Activated B cell treated with CpG ODN at 0.5 μM for 24 hours (primary cell): ENCODE measurements around the gene SLC35G6. TPM values are rescaled to one million over a fixed set of nuclear protein-coding genes. Genes with fewer than 3 reads are reported as not detected.
A peak's percentile ranks its signal among the peaks of the same experiment; 100 is the strongest.

Experiments used
- ATAC-seq: fragments of 200-7000 bp; cut with Tn5 transposase; one replicate; pipeline ENCODE4 v1.10.0; 2021; ENCODE audit warnings: low read depth, mild to moderate bottlenecking, moderate library complexity
- CTCF ChIA-PET: fragments of 350-600 bp; sonication (Branson Sonifier 250); formaldehyde crosslinking; loops from one replicate; lab custom pipeline; 2021; ENCODE audit warnings: antibody characterized with exemption; lab: Charles Lee
- POLR2A ChIA-PET: fragments of 350-600 bp; sonication (Branson Sonifier 250); formaldehyde crosslinking; loops from one replicate; lab custom pipeline; 2021; ENCODE audit warnings: antibody characterized with exemption; lab: Charles Lee
- DNase-seq: peaks from one replicate; pipeline ENCODE4 v3.0.0; 2022
- H3K27ac Mint-ChIP-seq: one replicate; pipeline ENCODE4 v1.8.0; 2020; ENCODE audit warnings: mixed read lengths
- H3K27me3 Mint-ChIP-seq: one replicate; pipeline ENCODE4 v1.8.0; 2021; ENCODE audit warnings: mixed read lengths
- H3K36me3 Mint-ChIP-seq: one replicate; pipeline ENCODE4 v1.8.0; 2021; ENCODE audit warnings: low read depth, mixed read lengths
- H3K4me1 Mint-ChIP-seq: one replicate; pipeline ENCODE4 v1.8.0; 2021; ENCODE audit warnings: mixed read lengths
- H3K4me3 Mint-ChIP-seq: one replicate; pipeline ENCODE4 v1.8.0; 2020; ENCODE audit warnings: mild to moderate bottlenecking, mixed read lengths
- H3K9me3 Mint-ChIP-seq: one replicate; pipeline ENCODE4 v1.8.0; 2020; ENCODE audit warnings: mixed read lengths
- intact Hi-C: fragments of 100-400 bp; cut with micrococcal nuclease; formaldehyde crosslinking; loops from one replicate; pipeline ENCODE4 v1.15.1; 2024
- total RNA-seq: library from RNA; stranded (reverse); gene quantifications from 2 replicates; pipeline ENCODE4 v1.2.3, GENCODE V29; 2022
- TF ChIP-seq, protein P1 (sequence below): fragments of 200-600 bp; IDR thresholded peaks from one replicate; pipeline ENCODE4 v1.8.0; 2022; ENCODE audit warnings: antibody characterized with exemption, mild to moderate bottlenecking

SLC35G6 gene
- total RNA-seq, 1 donor from 2014 or later = not detected

DNA sequence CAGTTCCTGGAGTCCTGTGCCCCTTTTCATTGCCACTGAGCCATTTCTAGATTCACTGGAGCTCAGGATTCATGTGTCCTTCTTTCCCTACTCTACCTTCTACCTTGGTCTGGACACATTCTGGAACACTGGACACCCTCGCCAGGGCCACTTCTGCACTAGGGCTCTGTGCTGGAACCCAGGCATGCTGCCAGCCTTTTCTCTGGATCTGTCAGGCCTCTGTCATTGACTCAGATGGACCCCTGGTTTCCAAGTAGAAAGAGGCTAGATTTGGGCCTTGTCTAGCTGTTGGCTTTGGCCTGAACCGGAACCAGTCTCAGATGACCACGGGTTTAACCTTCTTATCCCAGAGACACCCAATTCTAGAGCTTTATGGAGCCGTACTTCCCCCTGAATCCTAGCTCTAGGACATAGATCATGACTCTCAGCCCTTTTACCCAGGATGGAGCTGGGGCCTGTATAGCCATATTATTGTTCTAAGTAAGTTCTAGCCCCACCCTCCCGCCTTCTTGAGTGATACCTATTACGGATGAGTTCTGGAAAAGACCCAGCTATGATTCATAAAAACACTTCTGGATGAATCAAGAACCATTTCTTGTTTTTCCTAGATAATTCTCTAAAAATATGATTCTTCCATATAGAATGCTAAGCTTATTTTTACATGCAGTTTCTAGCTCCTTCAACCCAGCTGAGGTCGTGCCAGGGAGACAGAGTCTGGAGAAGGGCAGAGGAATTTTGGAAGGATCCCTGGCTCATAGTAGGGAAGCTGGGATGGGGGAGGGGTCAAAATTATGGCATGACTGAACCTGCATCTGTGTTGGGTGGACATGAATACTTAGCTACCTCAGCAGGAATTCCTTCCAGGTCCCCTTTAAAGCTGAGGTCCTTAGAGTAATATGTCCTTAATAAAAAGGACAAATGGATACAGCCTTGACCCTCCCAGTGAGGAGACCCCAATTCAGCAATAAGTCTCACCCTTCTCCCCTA is 37.5 kb upstream of the SLC35G6 start:
- DNase-seq (no peak), ATAC-seq (no peak)
- H3K27me3 Mint-ChIP-seq = peaks cover 62% of the 10 kb centered on the region
- no peak overlapping the region for H3K27ac Mint-ChIP-seq
- H3K36me3 Mint-ChIP-seq = no peaks in the 10 kb centered on the region
- ChIA-PET POLR2A (interaction anchor here (0.6 to 2.6 kb wide), 9 partner anchors 8 to 413 kb away, joined by 3 to 18 read pairs (median 4); partner anchors contain the start of genes NAA38, POLR2A, TMEM102 and ZBTB4), CTCF (no interaction called here)
- H3K4me3 Mint-ChIP-seq = no peak overlapping the region
- no peaks in the 10 kb centered on the region for H3K9me3 Mint-ChIP-seq
- TF ChIP-seq, protein P1, sequence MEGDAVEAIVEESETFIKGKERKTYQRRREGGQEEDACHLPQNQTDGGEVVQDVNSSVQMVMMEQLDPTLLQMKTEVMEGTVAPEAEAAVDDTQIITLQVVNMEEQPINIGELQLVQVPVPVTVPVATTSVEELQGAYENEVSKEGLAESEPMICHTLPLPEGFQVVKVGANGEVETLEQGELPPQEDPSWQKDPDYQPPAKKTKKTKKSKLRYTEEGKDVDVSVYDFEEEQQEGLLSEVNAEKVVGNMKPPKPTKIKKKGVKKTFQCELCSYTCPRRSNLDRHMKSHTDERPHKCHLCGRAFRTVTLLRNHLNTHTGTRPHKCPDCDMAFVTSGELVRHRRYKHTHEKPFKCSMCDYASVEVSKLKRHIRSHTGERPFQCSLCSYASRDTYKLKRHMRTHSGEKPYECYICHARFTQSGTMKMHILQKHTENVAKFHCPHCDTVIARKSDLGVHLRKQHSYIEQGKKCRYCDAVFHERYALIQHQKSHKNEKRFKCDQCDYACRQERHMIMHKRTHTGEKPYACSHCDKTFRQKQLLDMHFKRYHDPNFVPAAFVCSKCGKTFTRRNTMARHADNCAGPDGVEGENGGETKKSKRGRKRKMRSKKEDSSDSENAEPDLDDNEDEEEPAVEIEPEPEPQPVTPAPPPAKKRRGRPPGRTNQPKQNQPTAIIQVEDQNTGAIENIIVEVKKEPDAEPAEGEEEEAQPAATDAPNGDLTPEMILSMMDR = no peak
- intact Hi-C loops = no loop called here
- peaks cover 44% of the 10 kb centered on the region for H3K4me1 Mint-ChIP-seq

DNA sequence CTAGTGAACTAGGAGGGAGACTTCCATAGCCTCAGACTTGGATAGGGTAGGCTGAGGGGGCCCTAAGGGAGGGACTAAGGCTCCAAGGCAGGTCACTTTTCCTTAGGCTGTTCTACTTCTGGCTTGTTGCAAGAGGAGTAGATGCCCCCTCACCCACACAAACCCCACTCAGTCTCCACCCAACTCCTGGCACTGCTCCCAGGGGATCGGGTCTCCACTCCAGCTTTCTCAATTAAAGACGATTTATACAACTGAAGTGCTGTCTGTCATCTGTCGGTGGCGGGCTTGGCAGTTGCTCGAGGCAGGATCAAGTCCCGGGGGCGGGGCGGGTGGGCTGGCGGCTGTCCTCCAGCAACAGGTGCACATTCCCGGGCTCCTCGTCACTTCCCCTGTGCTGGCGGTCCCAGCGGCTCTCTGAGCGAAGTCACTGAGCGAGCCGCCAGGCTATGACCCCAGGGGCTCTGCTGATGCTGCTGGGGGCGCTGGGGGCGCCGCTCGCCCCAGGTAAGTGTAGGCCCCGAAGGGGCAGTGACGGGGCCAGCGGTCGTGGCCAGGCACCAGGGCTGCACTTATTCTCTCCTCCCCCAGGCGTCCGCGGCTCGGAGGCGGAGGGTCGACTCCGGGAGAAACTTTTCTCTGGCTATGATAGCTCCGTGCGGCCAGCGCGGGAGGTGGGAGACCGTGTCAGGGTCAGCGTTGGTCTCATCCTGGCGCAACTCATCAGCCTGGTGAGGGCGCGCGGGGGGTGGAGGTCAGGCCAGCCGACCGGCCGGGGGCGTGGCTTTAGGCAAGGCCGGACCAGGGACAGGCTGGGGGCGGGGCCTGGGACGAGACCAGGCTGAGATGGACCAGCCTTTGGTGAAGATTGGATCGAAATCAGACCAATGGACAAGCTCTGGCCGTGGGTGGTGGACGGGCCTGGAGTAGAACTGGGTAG is 36.3 kb upstream of the SLC35G6 start, which contains the start of gene CHRNB1:
Gene CHRNB1 (plus strand): TSS at position 380 of the 937 bp plus-strand sequence. CDS start 67 bp downstream, at position 447.
- TF ChIP-seq, protein P1 = no peak
- Mint-ChIP-seq H3K27ac (no peak within 1 kb of the TSS), H3K4me1 (peaks cover 35% of the 10 kb centered on the region), H3K36me3 (no peaks in the 10 kb centered on the region), H3K9me3 (no peaks in the 10 kb centered on the region), H3K27me3 (peaks cover 62% of the 10 kb centered on the region), H3K4me3 (peak within 1 kb of the TSS; percentile 78)
- ChIA-PET CTCF (interaction anchor here (0.6 to 1.5 kb wide), 2 partner anchors 8 to 40 kb away, joined by 3 to 7 read pairs; partner anchors contain the start of gene POLR2A), POLR2A (interaction anchor here (0.8 to 2.6 kb wide), 11 partner anchors 8 to 412 kb away, joined by 3 to 18 read pairs (median 3); partner anchors contain the start of genes ATP1B2, NAA38, POLR2A and TMEM102)
- intact Hi-C loops = loop anchor here (1.0 kb wide), 1 partner anchor 10 kb away; no protein-coding TSS in a partner anchor
- ATAC-seq = peak; percentile 32
- peak; percentile 23 for DNase-seq

DNA sequence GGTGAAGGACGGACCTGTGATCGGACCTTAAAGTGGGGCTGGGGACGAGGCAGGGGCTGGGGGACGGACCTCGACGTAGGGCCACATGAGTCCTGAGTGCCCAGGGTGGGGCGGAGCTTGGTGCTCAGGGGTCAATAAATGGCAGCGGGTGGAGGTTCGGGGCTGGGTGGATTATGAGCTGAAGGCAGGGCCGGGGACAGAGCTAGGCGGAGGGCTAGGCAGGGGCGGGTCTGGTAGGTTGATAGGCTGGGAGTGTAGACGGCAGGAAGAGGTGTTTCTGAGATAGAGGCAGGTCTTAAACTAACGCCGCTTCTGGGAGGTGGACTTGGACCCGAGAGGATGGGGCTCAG is 35.7 kb upstream of the SLC35G6 start:
- Mint-ChIP-seq H3K36me3 (no peaks in the 10 kb centered on the region), H3K27me3 (peaks cover 59% of the 10 kb centered on the region), H3K27ac (no peak overlapping the region), H3K4me3 (peak overlapping the region; percentile 78), H3K4me1 (peaks cover 29% of the 10 kb centered on the region), H3K9me3 (no peaks in the 10 kb centered on the region)
- ChIA-PET POLR2A (interaction anchor here (0.8 to 2.6 kb wide), 7 partner anchors 9 to 205 kb away, joined by 3 to 18 read pairs (median 3); partner anchors contain the start of genes ATP1B2, POLR2A and TMEM102), CTCF (interaction anchor here (0.6 to 1.5 kb wide), 2 partner anchors 9 to 39 kb away, joined by 3 to 7 read pairs; partner anchors contain the start of gene POLR2A)
- ATAC-seq (peak; percentile 73), DNase-seq (no peak)
- intact Hi-C loops = loop anchor here (1.0 kb wide), 1 partner anchor 10 kb away; no protein-coding TSS in a partner anchor
- TF ChIP-seq, protein P1 = no peak

DNA sequence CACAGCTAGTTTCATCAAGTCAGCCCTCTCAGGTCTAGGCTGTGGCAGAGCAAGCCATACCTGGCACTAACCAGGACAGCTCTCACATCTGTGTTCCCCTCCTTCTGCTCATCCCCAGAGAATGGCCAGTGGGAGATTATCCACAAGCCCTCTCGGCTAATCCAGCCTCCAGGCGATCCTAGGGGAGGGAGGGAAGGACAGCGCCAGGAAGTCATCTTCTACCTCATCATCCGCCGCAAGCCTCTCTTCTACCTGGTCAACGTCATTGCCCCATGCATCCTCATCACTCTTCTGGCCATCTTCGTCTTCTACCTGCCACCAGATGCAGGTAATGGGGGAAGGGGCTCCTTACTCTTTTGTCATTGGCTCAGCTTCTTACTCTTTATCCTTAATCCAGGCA is 32.8 kb upstream of the SLC35G6 start:
- DNase-seq = no peak
- no peak overlapping the region for H3K4me3 Mint-ChIP-seq
- CTCF ChIA-PET = interaction anchor here (2.7 kb wide), 1 partner anchor 12 kb away, joined by 10 read pairs; no protein-coding TSS in a partner anchor
- POLR2A ChIA-PET = interaction anchor here (0.7 kb wide), 1 partner anchor 15 kb away, joined by 5 read pairs; no protein-coding TSS in a partner anchor
- no peaks in the 10 kb centered on the region for H3K36me3 Mint-ChIP-seq
- no peak for ATAC-seq
- H3K4me1 Mint-ChIP-seq = peaks cover 25% of the 10 kb centered on the region
- intact Hi-C loops = no loop called here
- no peak overlapping the region for H3K27ac Mint-ChIP-seq
- peaks cover 43% of the 10 kb centered on the region for H3K27me3 Mint-ChIP-seq
- TF ChIP-seq, protein P1 = no peak
- no peaks in the 10 kb centered on the region for H3K9me3 Mint-ChIP-seq
